GM12801 (cell line): ENCODE data around the gene MACROD2.

Source experiments
- CTCF ChIP-seq: IDR thresholded peaks from one replicate; pipeline ENCODE4 v1.5.1; 2011; ENCODE audit warnings: control low read depth; ENCODE audit not compliant: insufficient read length; ENCODE audit errors: extremely low read depth

The MACROD2 gene

DNA sequence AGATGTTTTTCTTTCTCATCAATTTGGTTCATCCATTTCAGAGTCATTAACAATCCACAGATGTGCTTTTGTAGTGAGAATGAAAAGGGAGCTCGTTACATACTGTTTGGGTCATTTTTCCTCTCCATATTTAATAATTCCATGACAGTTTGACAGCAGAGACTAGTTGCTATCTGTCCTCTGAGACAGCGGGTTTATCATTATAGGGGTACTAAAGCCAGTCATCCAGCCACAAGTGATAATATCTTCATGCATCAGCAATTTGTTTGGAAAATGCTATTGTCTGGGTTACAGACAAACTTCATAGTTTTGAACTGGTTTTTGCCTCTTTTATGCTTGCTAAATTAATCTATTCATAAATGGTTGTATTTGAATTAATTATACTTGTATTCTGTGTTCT is 692.7 kb downstream of the MACROD2 start:
- TF ChIP-seq CTCF: no peak

DNA sequence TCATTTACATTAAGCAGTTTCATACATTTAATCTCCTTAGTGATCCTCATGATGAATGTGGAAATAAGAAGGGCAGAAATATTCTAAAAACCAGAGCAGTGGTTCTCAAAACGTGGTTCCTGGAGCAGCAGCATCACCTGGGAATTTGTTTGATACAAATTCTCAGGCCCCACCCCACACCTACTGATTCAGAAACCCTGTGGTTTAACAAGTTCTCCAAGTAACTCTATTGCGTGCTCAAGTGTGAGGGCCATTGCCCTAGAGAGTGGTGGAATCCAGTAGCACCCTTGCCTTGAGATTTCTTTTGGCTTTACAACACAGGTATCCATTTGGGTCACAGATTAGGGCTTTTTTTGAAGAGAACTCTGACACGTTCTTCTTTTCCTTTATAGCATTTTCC is 696.7 kb downstream of the MACROD2 start:
- TF ChIP-seq CTCF: no peak

DNA sequence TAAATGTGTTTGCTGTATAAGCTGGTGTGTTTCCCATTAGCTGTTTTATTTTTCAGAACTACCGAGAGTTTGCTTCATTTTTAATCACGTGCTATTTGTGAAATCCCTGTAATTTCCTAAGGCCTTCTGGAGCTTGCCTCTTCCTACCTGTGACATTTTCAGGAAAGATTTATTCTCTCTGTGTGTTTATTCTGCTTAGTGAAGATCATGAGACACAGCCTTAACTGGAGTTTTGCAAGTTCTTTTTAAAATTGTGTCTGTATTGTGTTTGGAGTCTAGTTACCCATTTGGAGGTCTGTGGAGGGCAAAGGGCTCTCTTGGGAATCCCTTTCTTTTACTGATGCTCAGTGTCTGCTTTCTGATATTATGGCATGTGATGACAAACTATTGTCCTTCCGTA is 701.2 kb downstream of the MACROD2 start:
- no peak for TF ChIP-seq CTCF

- TF ChIP-seq CTCF: no peak
Observed at GRCh38 chr20:14696937-14697336, 701.6 kb downstream of the MACROD2 start.

GRCh38 chr20:14698125-14698524 is 702.8 kb downstream of the MACROD2 start:
- TF ChIP-seq CTCF: no peak

DNA sequence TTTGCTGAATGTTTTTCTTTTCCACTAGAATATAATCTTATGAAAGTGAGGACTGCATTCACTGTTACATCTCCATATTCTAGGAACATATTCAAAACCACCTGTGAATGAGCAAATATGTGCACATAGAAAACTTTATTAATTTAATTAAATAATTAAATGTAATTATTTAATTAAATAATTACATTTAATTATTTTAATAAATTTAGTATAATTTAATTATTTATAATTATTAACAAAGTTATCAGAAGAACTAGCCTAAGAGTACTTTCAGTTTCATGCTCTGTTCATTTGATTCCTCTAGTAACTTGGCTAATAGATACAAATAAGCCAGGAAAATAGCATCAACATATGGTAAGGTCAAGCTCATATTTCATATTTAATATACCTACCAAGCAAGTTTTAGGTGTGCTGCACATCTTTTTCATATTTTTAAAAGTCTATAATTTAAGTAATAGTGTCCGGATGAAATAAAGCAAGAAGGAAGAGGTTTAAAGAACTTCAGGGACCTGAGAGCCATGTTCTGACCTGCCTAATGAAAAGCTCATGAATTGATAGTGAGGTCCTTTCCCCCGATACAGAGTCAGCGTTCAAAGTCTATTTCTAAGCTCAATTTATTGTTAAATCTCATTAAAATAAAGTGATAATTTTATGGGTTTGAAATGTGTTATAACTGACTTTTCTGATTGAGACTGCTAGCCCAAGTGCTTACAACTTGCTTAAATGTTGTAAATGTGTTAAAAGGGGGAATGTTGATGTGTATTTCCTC is 703.5 kb downstream of the MACROD2 start:
- TF ChIP-seq CTCF: no peak

DNA sequence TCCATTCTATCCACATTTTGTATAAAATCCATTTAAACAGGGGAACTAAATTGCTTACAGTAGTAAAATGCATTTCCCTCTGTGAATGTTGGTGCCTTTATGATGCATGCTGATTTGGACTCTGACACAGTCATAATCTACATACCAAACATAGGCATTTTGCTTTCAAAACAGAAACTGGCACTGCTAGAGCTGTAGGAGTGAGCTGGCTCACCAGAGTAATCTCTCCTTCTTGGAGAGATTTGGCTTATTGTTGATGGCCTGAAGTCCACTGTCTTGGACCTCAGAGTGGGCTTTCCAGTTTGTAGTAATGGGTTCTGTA is 705.3 kb downstream of the MACROD2 start:
- TF ChIP-seq CTCF: no peak
